ENCODE measurements around the gene DUOX1. TPM values are rescaled to one million over a fixed set of nuclear protein-coding genes. Genes with fewer than 3 reads are reported as not detected.

Gene DUOX1
- total and polyA plus RNA-seq, 9 of the 15 experiments (the other 6 are each of a cell fraction or from before 2014, with no cell fraction given): 0.01 to 0.22 (median 0.01) TPM; not detected in 6

DNA sequence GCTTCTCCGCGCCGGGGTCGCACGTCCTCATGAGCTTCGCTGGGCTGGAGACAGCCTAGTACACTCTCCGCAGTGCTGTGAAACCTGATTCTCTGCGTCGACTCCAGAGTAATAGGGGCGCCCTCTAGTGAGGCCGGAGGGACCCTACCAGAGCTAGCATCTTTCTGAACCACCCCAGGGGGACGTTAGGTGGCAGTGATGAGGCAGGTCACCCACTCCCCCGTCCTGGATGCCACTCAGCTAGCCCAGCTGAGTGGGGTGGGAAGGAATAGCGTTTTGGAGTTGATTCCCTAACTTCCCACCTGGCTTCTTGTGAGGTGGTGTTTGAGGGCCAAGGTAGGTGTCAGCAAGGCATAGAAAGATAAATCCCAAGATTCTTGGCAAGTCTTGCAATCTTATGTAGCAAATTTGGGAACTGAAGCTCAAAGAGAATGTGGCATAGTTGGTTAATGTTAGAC is 11.6 kb upstream of the DUOX1 start:
- WGBS (ENCODE audit: insufficient coverage, low coverage, missing lambda C conversion rate): 3% methylated on average over 14 of the region's 14 CpGs
- POLR2A ChIA-PET: interaction anchor here (0.8 to 1.3 kb wide), 5 partner anchors 8 to 406 kb away, joined by 3 to 7 read pairs (median 3); no protein-coding TSS in a partner anchor
- FAIRE-seq: peak; percentile 99
- TF ChIP-seq, protein P1, sequence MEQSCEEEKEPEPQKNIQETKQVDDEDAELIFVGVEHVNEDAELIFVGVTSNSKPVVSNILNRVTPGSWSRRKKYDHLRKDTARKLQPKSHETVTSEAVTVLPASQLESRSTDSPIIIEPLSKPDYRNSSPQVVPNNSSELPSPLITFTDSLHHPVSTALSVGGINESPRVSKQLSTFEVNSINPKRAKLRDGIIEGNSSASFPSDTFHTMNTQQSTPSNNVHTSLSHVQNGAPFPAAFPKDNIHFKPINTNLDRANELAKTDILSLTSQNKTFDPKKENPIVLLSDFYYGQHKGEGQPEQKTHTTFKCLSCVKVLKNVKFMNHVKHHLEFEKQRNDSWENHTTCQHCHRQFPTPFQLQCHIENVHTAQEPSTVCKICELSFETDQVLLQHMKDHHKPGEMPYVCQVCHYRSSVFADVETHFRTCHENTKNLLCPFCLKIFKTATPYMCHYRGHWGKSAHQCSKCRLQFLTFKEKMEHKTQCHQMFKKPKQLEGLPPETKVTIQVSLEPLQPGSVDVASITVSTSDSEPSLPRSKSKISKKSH (CRISPR knock-in tag; IDR thresholded peaks at IDR 0.05): no peak
- TF ChIP-seq SMARCA4 (IDR thresholded peaks at IDR 0.05) (no peak), TCF7L2 (IDR thresholded peaks at IDR 0.05; ENCODE audit: low read depth, low read length) (no peak), ZNF274 (IDR thresholded peaks at IDR 0.05; ENCODE audit: borderline replicate concordance, low read depth, low read length) (no peak), NFIC (IDR thresholded peaks at IDR 0.05) (no peak), SMC3 (conservative IDR thresholded peaks at IDR 0.05; ENCODE audit: insufficient read depth, low read depth, low read length) (peak; percentile 98), PHF21A (IDR thresholded peaks at IDR 0.05; ENCODE audit: borderline replicate concordance, low read depth) (no peak), ZFX (CRISPR knock-in tag; IDR thresholded peaks at IDR 0.05) (no peak), NR3C1 (CRISPR knock-in tag; IDR thresholded peaks at IDR 0.05) (no peak), PML (IDR thresholded peaks at IDR 0.05; ENCODE audit: low read length) (no peak)
- TF ChIP-seq, protein P2, sequence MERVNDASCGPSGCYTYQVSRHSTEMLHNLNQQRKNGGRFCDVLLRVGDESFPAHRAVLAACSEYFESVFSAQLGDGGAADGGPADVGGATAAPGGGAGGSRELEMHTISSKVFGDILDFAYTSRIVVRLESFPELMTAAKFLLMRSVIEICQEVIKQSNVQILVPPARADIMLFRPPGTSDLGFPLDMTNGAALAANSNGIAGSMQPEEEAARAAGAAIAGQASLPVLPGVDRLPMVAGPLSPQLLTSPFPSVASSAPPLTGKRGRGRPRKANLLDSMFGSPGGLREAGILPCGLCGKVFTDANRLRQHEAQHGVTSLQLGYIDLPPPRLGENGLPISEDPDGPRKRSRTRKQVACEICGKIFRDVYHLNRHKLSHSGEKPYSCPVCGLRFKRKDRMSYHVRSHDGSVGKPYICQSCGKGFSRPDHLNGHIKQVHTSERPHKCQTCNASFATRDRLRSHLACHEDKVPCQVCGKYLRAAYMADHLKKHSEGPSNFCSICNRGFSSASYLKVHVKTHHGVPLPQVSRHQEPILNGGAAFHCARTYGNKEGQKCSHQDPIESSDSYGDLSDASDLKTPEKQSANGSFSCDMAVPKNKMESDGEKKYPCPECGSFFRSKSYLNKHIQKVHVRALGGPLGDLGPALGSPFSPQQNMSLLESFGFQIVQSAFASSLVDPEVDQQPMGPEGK (CRISPR knock-in tag; IDR thresholded peaks at IDR 0.05; ENCODE audit: borderline replicate concordance): no peak
- TF ChIP-seq, protein P3, sequence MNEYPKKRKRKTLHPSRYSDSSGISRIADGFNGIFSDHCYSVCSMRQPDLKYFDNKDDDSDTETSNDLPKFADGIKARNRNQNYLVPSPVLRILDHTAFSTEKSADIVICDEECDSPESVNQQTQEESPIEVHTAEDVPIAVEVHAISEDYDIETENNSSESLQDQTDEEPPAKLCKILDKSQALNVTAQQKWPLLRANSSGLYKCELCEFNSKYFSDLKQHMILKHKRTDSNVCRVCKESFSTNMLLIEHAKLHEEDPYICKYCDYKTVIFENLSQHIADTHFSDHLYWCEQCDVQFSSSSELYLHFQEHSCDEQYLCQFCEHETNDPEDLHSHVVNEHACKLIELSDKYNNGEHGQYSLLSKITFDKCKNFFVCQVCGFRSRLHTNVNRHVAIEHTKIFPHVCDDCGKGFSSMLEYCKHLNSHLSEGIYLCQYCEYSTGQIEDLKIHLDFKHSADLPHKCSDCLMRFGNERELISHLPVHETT (CRISPR knock-in tag; conservative IDR thresholded peaks at IDR 0.05 in 1 of 2, IDR thresholded peaks at IDR 0.05 in 1 of 2): no peak
- TF ChIP-seq, protein P4, sequence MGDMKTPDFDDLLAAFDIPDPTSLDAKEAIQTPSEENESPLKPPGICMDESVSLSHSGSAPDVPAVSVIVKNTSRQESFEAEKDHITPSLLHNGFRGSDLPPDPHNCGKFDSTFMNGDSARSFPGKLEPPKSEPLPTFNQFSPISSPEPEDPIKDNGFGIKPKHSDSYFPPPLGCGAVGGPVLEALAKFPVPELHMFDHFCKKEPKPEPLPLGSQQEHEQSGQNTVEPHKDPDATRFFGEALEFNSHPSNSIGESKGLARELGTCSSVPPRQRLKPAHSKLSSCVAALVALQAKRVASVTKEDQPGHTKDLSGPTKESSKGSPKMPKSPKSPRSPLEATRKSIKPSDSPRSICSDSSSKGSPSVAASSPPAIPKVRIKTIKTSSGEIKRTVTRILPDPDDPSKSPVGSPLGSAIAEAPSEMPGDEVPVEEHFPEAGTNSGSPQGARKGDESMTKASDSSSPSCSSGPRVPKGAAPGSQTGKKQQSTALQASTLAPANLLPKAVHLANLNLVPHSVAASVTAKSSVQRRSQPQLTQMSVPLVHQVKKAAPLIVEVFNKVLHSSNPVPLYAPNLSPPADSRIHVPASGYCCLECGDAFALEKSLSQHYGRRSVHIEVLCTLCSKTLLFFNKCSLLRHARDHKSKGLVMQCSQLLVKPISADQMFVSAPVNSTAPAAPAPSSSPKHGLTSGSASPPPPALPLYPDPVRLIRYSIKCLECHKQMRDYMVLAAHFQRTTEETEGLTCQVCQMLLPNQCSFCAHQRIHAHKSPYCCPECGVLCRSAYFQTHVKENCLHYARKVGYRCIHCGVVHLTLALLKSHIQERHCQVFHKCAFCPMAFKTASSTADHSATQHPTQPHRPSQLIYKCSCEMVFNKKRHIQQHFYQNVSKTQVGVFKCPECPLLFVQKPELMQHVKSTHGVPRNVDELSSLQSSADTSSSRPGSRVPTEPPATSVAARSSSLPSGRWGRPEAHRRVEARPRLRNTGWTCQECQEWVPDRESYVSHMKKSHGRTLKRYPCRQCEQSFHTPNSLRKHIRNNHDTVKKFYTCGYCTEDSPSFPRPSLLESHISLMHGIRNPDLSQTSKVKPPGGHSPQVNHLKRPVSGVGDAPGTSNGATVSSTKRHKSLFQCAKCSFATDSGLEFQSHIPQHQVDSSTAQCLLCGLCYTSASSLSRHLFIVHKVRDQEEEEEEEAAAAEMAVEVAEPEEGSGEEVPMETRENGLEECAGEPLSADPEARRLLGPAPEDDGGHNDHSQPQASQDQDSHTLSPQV (IDR thresholded peaks at IDR 0.05): peak; percentile 50

More for the DNA sequence above, 11.6 kb upstream of the DUOX1 start:
- no peaks in the 10 kb centered on the region for H4K20me1 ChIP-seq (replicated peaks; ENCODE audit: control insufficient read depth, insufficient read depth, low read length)
- intact Hi-C loops (cut with micrococcal nuclease): loop anchor here (2.0 kb wide), 2 partner anchors 77 to 151 kb away; no protein-coding TSS in a partner anchor
- no peaks in the 10 kb centered on the region for H3K36me3 ChIP-seq (ENCODE audit: control insufficient read depth, insufficient read depth, low read length)
- H3K4me1 ChIP-seq (replicated peaks in 1 of 2; ENCODE audit: control insufficient read depth in 2 of 2, insufficient read depth in 2 of 2, low read length in 2 of 2): peaks cover 0 to 23% of the 10 kb centered on the region in 2 experiments; a peak in 3 of 5 replicates
- no peaks in the 10 kb centered on the region for H3K9me1 ChIP-seq (ENCODE audit: control insufficient read depth, insufficient read depth, low read length)
- H3K27me3 ChIP-seq (ENCODE audit: control insufficient read depth in 2 of 2, insufficient read depth in 2 of 2, low read length in 2 of 2): peaks cover 6 to 38% of the 10 kb centered on the region in 2 experiments; a peak in 4 of 5 replicates
- no peak overlapping the region for H3K4me3 ChIP-seq
- ATAC-seq (peak; percentile 100), DNase-seq (ENCODE audit: extremely low read depth in 1 of 4, low spot score in 3 of 4) (peak; percentile 93 to 95 (median 94))
- peak overlapping the region; percentile 60 for H2AFZ ChIP-seq (ENCODE audit: low read depth, low read length)
- no peak overlapping the region for H3K27ac ChIP-seq (ENCODE audit: extremely low read depth, low read depth, low read length)
- H3K79me2 ChIP-seq (ENCODE audit: control insufficient read depth, insufficient read depth, low read length): no peaks in the 10 kb centered on the region
- CTCF ChIA-PET (ENCODE audit: low intra/inter-chr PET ratio): interaction anchor here (0.6 to 1.3 kb wide), 6 partner anchors 69 to 554 kb away, joined by 3 to 4 read pairs (median 3); no protein-coding TSS in a partner anchor
- no peaks in the 10 kb centered on the region for H3K9me3 ChIP-seq (replicated peaks; ENCODE audit: control insufficient read depth, insufficient read depth, low read depth, low read length)
- no peak overlapping the region for H3K9ac ChIP-seq (ENCODE audit: insufficient read depth in 1 of 2, low read depth in 2 of 2, low read length in 2 of 2)
- in situ Hi-C loops (cut with MboI): loop anchor here (25.0 kb wide), 1 partner anchor 156 kb away; the partner anchor contains the start of gene TERB2
- no TSS peak for BruUV-seq (replicated peaks)
- H3K4me2 ChIP-seq (ENCODE audit: insufficient read depth, low read length): peak overlapping the region; percentile 10; the same call in 1 of the 2 replicates
